ENCODE results near the gene HLA-DRA.

GRCh38 chr6:32459781-32460424 lies 20.2 kb downstream of the HLA-DRA start:
- TF ChIP-seq PBX2 (CRISPR knock-in tag; IDR thresholded peaks at IDR 0.05; ENCODE audit: low read depth) (no peak), PBX2 (tag; conservative IDR thresholded peaks at IDR 0.05; ENCODE audit: low read depth) (no peak), KDM1A (IDR thresholded peaks at IDR 0.05) (no peak), TSHZ1 (CRISPR knock-in tag; IDR thresholded peaks at IDR 0.05) (no peak), CBX3 (IDR thresholded peaks at IDR 0.05; ENCODE audit: borderline replicate concordance in 1 of 2, low read length in 2 of 2) (no peak), DNMT1 (IDR thresholded peaks at IDR 0.05) (no peak), CTCF (IDR thresholded peaks at IDR 0.05 in 2 of 3, conservative IDR thresholded peaks at IDR 0.05 in 1 of 3; ENCODE audit: insufficient read depth in 2 of 3, low read depth in 1 of 3, low read length in 3 of 3) (no peak), FUS (optimal IDR thresholded peaks at IDR 0.05; ENCODE audit: low read depth, low read length) (no peak), ZNF274 (IDR thresholded peaks at IDR 0.05; ENCODE audit: borderline replicate concordance, low read depth, low read length) (no peak), KLF16 (IDR thresholded peaks at IDR 0.05) (no peak), NFE2L1 (tag; IDR thresholded peaks at IDR 0.05; ENCODE audit: borderline replicate concordance, low read depth) (no peak), EZH2 (IDR thresholded peaks at IDR 0.05; ENCODE audit: borderline replicate concordance, low read depth, low read length) (no peak), ZBTB7A (IDR thresholded peaks at IDR 0.05; ENCODE audit: borderline replicate concordance, control insufficient read depth, low read depth, low read length) (no peak), POLR2A (conservative IDR thresholded peaks at IDR 0.05) (no peak), EP300 (IDR thresholded peaks at IDR 0.05; ENCODE audit: low read length) (no peak)
